GM23338 (cell line): ENCODE measurements around the gene TMEM63B. TPM values are rescaled to one million over a fixed set of nuclear protein-coding genes. Genes with fewer than 3 reads are reported as not detected.

Experiments
- ATAC-seq: fragments of 200-7000 bp; cut with Tn5 transposase; 3 replicates; pipeline ENCODE4 v1.9.1; 2020
- DNase-seq: peaks from one replicate; pipeline ENCODE4 v3.0.0-alpha.2; 2015; ENCODE audit warnings: low spot score
- H2AFZ ChIP-seq: fragments of 200-600 bp; sonication (generic); 2 replicates; pipeline ENCODE4 v1.8.0; 2016; ENCODE audit warnings: antibody characterized with exemption, mild to moderate bottlenecking, moderate library complexity
- H3F3A ChIP-seq: fragments of 200-600 bp; sonication (generic); replicated peaks from 2 replicates; pipeline ENCODE4 v1.8.0; 2017; ENCODE audit warnings: antibody characterized with exemption, mixed run types, low read depth
- H3K27ac ChIP-seq: fragments of 200-600 bp; sonication (generic); 2 replicates; pipeline ENCODE4 v1.6.1; 2016; ENCODE audit warnings: low read depth
- H3K27me3 ChIP-seq: fragments of 200-600 bp; sonication (generic); 2 replicates; pipeline ENCODE4 v1.8.0; 2016; ENCODE audit warnings: mild to moderate bottlenecking, mixed run types, moderate library complexity; ENCODE audit not compliant: insufficient read depth
- H3K36me3 ChIP-seq: fragments of 200-600 bp; sonication (generic); 2 replicates; pipeline ENCODE4 v1.8.0; 2016; ENCODE audit warnings: mild to moderate bottlenecking; ENCODE audit not compliant: insufficient read depth
- H3K4me1 ChIP-seq: fragments of 200-600 bp; sonication (generic); 2 replicates; pipeline ENCODE4 v1.8.0; 2016; ENCODE audit warnings: mild to moderate bottlenecking, moderate library complexity; ENCODE audit not compliant: insufficient read depth
- H3K4me2 ChIP-seq: fragments of 200-600 bp; sonication (generic); 2 replicates; pipeline ENCODE4 v1.7.1; 2017; ENCODE audit warnings: mixed run types
- H3K4me3 ChIP-seq: fragments of 200-600 bp; sonication (generic); 2 replicates; pipeline ENCODE4 v1.6.1; 2016; ENCODE audit warnings: mixed run types
- H3K79me2 ChIP-seq: fragments of 200-600 bp; sonication (generic); replicated peaks from 2 replicates; pipeline ENCODE4 v1.8.0; 2017; ENCODE audit warnings: mild to moderate bottlenecking; ENCODE audit not compliant: insufficient read depth
- H3K9me2 ChIP-seq: fragments of 200-600 bp; sonication (generic); 2 replicates; pipeline ENCODE4 v1.8.0; 2017; ENCODE audit not compliant: insufficient read depth
- H4K20me1 ChIP-seq: fragments of 200-600 bp; sonication (generic); replicated peaks from 2 replicates; pipeline ENCODE4 v1.8.0; 2017; ENCODE audit warnings: mild to moderate bottlenecking; ENCODE audit not compliant: insufficient read depth
- H3K27ac Mint-ChIP-seq: 2 replicates; pipeline ENCODE4 v1.8.0; 2020; ENCODE audit warnings: inconsistent platforms, mild to moderate bottlenecking, moderate library complexity, mixed read lengths
- H3K27me3 Mint-ChIP-seq: 3 replicates; pipeline ENCODE4 v1.8.0; 2022; ENCODE audit warnings: low read depth, mild to moderate bottlenecking, moderate library complexity, mixed read lengths, inconsistent platforms; ENCODE audit not compliant: insufficient read depth, poor library complexity
- H3K36me3 Mint-ChIP-seq: 3 replicates; pipeline ENCODE4 v1.8.0; 2021; ENCODE audit warnings: low read depth, mild to moderate bottlenecking, inconsistent platforms, moderate library complexity, mixed read lengths
- H3K4me1 Mint-ChIP-seq: 3 replicates; pipeline ENCODE4 v1.8.0; 2020; ENCODE audit warnings: mild to moderate bottlenecking, inconsistent platforms, mixed read lengths
- H3K4me3 Mint-ChIP-seq: 3 replicates; pipeline ENCODE4 v1.8.0; 2021; ENCODE audit warnings: moderate library complexity, mild to moderate bottlenecking, inconsistent platforms, mixed read lengths
- H3K9me3 Mint-ChIP-seq: 3 replicates; pipeline ENCODE4 v1.8.0; 2020; ENCODE audit warnings: moderate library complexity, mild to moderate bottlenecking, inconsistent platforms, mixed read lengths
- CREB1 ChIP-seq: fragments of 250-450 bp; sonication (Bioruptor Pico); IDR thresholded peaks from 2 replicates; pipeline ENCODE4 v1.5.0; 2020; ENCODE audit warnings: low read depth, mild to moderate bottlenecking, moderate library complexity
- CTCF ChIP-seq, 2 experiments: fragments of 200-600 bp in 1 of 2; sonication (generic) in 1 of 2; conservative IDR thresholded peaks; 2 replicates each; pipeline versions ENCODE4 v1.5.1 to v1.6.1; 2016 to 2017; ENCODE audit warnings: antibody characterized with exemption in 2 of 2, low read depth in 2 of 2, mild to moderate bottlenecking in 2 of 2, moderate library complexity in 1 of 2
- ETS1 ChIP-seq: IDR thresholded peaks from 2 replicates; pipeline ENCODE4 v1.6.1; 2016; ENCODE audit warnings: antibody characterized with exemption
- EZH2 ChIP-seq: fragments of 200-600 bp; sonication (generic); IDR thresholded peaks from one replicate; pipeline ENCODE4 v1.8.0; 2017; ENCODE audit warnings: antibody characterized with exemption, mild to moderate bottlenecking, low read depth; ENCODE audit not compliant: unreplicated experiment
- EZH2phosphoT487 ChIP-seq: fragments of 200-600 bp; sonication (generic); IDR thresholded peaks from one replicate; pipeline ENCODE4 v1.8.1; 2018; ENCODE audit warnings: antibody characterized with exemption; ENCODE audit not compliant: unreplicated experiment
- JUNB ChIP-seq: IDR thresholded peaks from one replicate; pipeline ENCODE4 v1.6.1; 2016; ENCODE audit warnings: antibody characterized with exemption; ENCODE audit not compliant: unreplicated experiment
- NANOG ChIP-seq: IDR thresholded peaks from 2 replicates; pipeline ENCODE4 v1.6.1; 2016; ENCODE audit warnings: antibody characterized with exemption, borderline replicate concordance
- POLR2AphosphoS5 ChIP-seq: IDR thresholded peaks from 2 replicates; pipeline ENCODE4 v1.6.1; 2016; ENCODE audit warnings: antibody characterized with exemption, low read depth
- REST ChIP-seq: IDR thresholded peaks from one replicate; pipeline ENCODE4 v1.6.1; 2018; ENCODE audit warnings: antibody characterized with exemption; ENCODE audit not compliant: unreplicated experiment
- STAT1 ChIP-seq: IDR thresholded peaks from one replicate; pipeline ENCODE4 v1.6.1; 2016; ENCODE audit warnings: antibody characterized with exemption; ENCODE audit not compliant: unreplicated experiment
- ZNF114 ChIP-seq: fragments of 250-450 bp; sonication (Bioruptor Pico); IDR thresholded peaks from 2 replicates; pipeline ENCODE4 v1.5.0; 2020; ENCODE audit warnings: mild to moderate bottlenecking, moderate library complexity
- ZNF331 ChIP-seq: fragments of 250-450 bp; sonication (Bioruptor Pico); IDR thresholded peaks from 2 replicates; pipeline ENCODE4 v1.5.0; 2020; ENCODE audit warnings: low read depth, mild to moderate bottlenecking, moderate library complexity
- ZNF462 ChIP-seq: fragments of 250-450 bp; sonication (Bioruptor Pico); IDR thresholded peaks from 2 replicates; pipeline ENCODE4 v1.5.0; 2020; ENCODE audit warnings: mild to moderate bottlenecking, moderate library complexity
- polyA plus RNA-seq: library from polyadenylated mRNA; unstranded; fragments of >200 nt; fragmentation: Nextera tagmentation; extraction: Ambion mirVana; gene quantifications from 2 replicates; pipeline ENCODE4 v1.2.1, GENCODE V29; 2016
- total RNA-seq: library from RNA; depleted of rRNA; stranded (reverse); fragments of >200 nt; shearing (Covaris generic); gene quantifications from 2 replicates; pipeline ENCODE4 v1.2.3, GENCODE V29; 2014

Gene TMEM63B
- total and polyA plus RNA-seq, 2 experiments from 2014 or later, result 10.1 to 36.0 TPM

- H3K79me2 ChIP-seq, result no peaks in the 10 kb centered on the region
- no peak overlapping the region for H2AFZ ChIP-seq
- no peaks in the 10 kb centered on the region for H3K36me3 ChIP-seq
- H4K20me1 ChIP-seq, result no peaks in the 10 kb centered on the region
- Mint-ChIP-seq H3K27ac (no peak overlapping the region), H3K4me3 (no peak overlapping the region), H3K9me3 (no peaks in the 10 kb centered on the region), H3K4me1 (peaks cover 43% of the 10 kb centered on the region), H3K36me3 (no peaks in the 10 kb centered on the region), H3K27me3 (peaks cover 14% of the 10 kb centered on the region)
- H3K9me2 ChIP-seq, result no peaks in the 10 kb centered on the region
- no peak overlapping the region for H3K4me3 ChIP-seq
- H3K4me1 ChIP-seq, result peaks cover 20% of the 10 kb centered on the region
- H3K27ac ChIP-seq, result no peak overlapping the region
- TF ChIP-seq POLR2AphosphoS5, result no peak
- no peak for TF ChIP-seq ZNF114
- TF ChIP-seq ETS1, result no peak
- TF ChIP-seq CTCF (conservative IDR thresholded peaks at IDR 0.05; ENCODE audit: low read depth in 2 of 2), result no peak
- TF ChIP-seq EZH2, result no peak
- no peak for TF ChIP-seq EZH2phosphoT487
- TF ChIP-seq ZNF331 (CRISPR knock-in tag), result no peak
- TF ChIP-seq JUNB, result no peak
- no peak for TF ChIP-seq REST
- TF ChIP-seq STAT1, result no peak
- no peak for TF ChIP-seq CREB1 (CRISPR knock-in tag)
- no peak for TF ChIP-seq NANOG
- TF ChIP-seq ZNF462, result no peak
- no peaks in the 10 kb centered on the region for H3K27me3 ChIP-seq
- ATAC-seq, result no peak
- H3F3A ChIP-seq, result no peaks in the 10 kb centered on the region
- no peak for DNase-seq
- H3K4me2 ChIP-seq, result no peak overlapping the region; the same call in 1 of the 2 replicates
These were observed 40.2 kb downstream of the TMEM63B start for GRCh38 chr6:44167567-44167966.
